Epidermal melanocyte (primary cell): ENCODE data around the gene ATP10A.

Experiments used
- DNase-seq: peaks from one replicate; pipeline ENCODE4 v3.0.0; 2011; ENCODE audit warnings: low spot score; ENCODE audit not compliant: insufficient read length

Gene ATP10A

GRCh38 chr15:25719101-25719985 is 143.8 kb downstream of the ATP10A start:
- no peak for DNase-seq

- DNase-seq: no peak
Measured at GRCh38 chr15:25718597-25718996, 144.5 kb downstream of the ATP10A start.

GRCh38 chr15:25718169-25718536 is 145.0 kb downstream of the ATP10A start:
- no peak for DNase-seq

- DNase-seq: no peak
Measured at GRCh38 chr15:25717457-25718168, 145.5 kb downstream of the ATP10A start.

GRCh38 chr15:25717127-25717456 is 146.0 kb downstream of the ATP10A start:
- no peak for DNase-seq

GRCh38 chr15:25716414-25717126 is 146.6 kb downstream of the ATP10A start:
- no peak for DNase-seq

- DNase-seq: no peak
Measured at GRCh38 chr15:25715536-25716413, 147.4 kb downstream of the ATP10A start.

- DNase-seq: no peak
Measured at GRCh38 chr15:25714538-25714840, 148.6 kb downstream of the ATP10A start.

GRCh38 chr15:25713736-25714537 is 149.2 kb downstream of the ATP10A start:
- DNase-seq: no peak

- DNase-seq: no peak
Measured at GRCh38 chr15:25712961-25713355, 150.2 kb downstream of the ATP10A start.

- no peak for DNase-seq
Measured at GRCh38 chr15:25712192-25712960, 150.8 kb downstream of the ATP10A start.

GRCh38 chr15:25711691-25712090 is 151.4 kb downstream of the ATP10A start:
- no peak for DNase-seq

- no peak for DNase-seq
Measured at GRCh38 chr15:25711164-25711563, 152.0 kb downstream of the ATP10A start.

GRCh38 chr15:25710184-25710583 is 152.9 kb downstream of the ATP10A start:
- no peak for DNase-seq

GRCh38 chr15:25709437-25710159 is 153.5 kb downstream of the ATP10A start:
- no peak for DNase-seq

GRCh38 chr15:25708391-25708790 is 154.7 kb downstream of the ATP10A start:
- no peak for DNase-seq

GRCh38 chr15:25707656-25708365 is 155.3 kb downstream of the ATP10A start:
- DNase-seq: no peak

- no peak for DNase-seq
Measured at GRCh38 chr15:25706176-25706955, 156.8 kb downstream of the ATP10A start.
